Thoracic aorta endothelial cell (primary cell): ENCODE results near the gene SPIB. TPM values are rescaled to one million over a fixed set of nuclear protein-coding genes. Genes with fewer than 3 reads are reported as not detected.

Source experiments
- total RNA-seq: library from RNA; depleted of rRNA; stranded (reverse); fragments of >200 nt; gene quantifications from 2 replicates; pipeline ENCODE4 v1.2.3, GENCODE V29; 2012

Gene SPIB
- not detected in 2 replicates for total RNA-seq

DNA sequence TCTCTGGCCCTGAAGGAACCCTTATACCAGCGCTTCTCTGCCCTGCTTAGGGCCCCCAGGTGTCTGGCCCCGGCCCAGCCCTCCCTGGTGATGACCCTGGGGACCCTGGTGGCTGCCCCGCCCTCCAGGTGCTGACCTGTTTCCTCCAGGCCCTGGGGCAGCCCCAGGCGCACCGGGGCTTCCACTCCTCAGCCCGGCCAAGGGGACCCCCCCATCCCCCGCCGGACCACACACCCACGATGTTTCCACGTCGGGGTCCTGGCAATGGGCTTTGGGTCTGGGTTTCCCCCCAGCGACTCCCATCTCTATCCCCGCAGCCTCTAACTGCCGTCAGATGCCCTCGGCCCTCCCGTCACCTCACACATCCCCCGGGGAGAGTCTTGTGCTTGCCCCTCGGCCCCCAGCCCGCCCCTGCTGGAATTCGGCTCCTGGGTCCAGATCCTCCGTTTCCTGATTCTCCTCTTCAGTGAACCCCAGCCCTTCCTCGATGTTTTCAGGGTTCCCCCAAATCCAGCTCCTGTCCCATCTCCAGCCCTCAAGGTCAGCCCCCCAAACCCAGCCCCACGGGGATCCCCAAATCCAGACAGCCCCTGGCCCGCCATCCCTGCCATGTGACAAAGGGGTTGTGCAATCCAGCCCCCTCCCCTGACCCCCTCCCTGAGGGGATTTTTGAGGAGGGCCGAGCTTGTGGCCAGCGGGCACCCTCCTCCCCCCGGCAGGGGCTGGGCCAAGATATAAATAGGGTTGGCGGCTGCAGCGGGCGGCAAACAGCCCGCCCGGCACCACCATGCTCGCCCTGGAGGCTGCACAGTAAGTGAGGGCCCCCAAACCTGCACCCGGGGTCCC is at the start of gene SPIB:
SPIB (plus strand) TSS at position 763 of the 846 bp plus-strand sequence; CDS start at position 788, 25 bp downstream.

DNA sequence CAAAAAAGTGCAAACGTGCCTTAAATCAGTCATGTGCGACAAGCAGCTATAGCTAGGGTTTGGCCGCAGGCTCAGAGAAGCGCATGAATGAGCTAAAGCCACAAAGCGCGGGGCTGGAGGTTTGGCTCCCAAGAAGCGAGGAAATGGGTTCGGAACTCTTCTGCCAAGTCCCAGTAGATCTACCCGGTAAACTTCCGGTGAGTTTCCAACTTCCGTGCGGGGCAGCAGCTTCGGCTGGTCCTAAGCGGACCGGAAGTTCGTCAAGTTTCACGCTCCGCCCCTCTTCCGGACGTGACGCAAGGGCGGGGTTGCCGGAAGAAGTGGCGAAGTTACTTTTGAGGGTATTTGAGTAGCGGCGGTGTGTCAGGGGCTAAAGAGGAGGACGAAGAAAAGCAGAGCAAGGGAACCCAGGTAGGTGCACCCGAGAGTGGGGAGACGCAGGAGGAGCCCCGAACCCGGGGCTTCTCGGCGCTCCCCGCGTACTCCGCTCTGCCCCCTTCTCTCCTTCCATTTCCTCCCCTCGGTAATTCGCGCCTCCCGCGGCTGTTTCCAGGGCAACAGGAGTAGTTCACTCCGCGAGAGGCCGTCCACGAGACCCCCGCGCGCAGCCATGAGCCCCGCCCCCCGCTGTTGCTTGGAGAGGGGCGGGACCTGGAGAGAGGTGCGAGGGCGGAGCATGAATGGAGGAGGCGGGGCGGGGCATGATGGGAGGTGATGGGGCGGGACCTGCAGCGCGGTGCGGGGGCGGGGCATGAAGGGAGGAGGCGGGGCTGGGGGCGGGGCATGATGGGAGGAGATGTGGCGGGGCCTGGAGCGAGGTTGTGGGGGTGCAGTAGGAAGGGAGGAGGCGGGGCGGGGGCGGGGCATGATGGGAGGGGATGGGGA is 42.3 kb upstream of the SPIB start, which contains the start of gene NR1H2:
NR1H2 (plus strand) TSS at position 292 of the 885 bp plus-strand sequence. CDS start 1,149 bp downstream, outside the sequence.

DNA sequence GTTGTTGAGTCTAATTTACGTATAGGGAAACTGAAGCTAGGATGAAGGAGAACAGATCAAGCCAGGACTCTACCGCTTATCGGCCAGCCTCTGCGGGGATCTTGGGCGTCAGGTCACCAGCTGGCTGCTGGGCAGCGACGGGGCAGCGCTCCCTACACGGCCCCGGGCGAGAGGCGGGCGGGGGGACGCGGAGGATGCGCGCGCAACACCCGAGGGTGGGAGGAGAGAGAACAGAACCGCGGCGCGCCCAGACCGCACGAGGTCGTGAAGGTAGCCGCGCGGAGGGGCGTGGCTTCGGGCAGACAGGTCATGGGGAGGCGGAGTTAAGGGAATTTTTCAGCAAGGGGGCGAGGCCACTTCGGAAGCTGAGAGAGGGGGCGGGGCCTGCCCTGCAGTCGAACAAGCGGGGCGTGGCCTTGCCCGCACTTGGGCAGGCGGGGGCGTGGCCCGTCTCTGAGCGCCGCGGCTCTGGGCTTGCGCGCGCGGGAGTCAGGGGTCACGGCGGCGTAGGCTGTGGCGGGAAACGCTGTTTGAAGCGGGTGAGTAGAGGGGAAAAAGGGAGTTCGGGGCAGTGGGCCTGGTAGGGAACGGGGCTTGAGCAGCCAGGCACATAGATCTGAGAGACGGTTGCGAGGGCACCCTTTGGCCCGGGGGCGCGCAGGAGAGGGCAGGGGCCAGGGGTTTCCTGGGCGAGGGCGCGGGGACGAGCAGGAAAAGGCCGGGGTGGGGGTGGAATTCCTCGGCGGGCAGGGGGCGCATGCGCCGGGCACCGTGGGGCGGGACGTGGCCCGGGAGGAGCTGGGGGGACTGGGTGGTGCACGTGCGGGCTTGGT is 34.7 kb upstream of the SPIB start, which contains the start of gene POLD1:
POLD1 (plus strand) TSS at position 496 of the 833 bp plus-strand sequence. CDS start 14,505 bp downstream, outside the sequence.

DNA sequence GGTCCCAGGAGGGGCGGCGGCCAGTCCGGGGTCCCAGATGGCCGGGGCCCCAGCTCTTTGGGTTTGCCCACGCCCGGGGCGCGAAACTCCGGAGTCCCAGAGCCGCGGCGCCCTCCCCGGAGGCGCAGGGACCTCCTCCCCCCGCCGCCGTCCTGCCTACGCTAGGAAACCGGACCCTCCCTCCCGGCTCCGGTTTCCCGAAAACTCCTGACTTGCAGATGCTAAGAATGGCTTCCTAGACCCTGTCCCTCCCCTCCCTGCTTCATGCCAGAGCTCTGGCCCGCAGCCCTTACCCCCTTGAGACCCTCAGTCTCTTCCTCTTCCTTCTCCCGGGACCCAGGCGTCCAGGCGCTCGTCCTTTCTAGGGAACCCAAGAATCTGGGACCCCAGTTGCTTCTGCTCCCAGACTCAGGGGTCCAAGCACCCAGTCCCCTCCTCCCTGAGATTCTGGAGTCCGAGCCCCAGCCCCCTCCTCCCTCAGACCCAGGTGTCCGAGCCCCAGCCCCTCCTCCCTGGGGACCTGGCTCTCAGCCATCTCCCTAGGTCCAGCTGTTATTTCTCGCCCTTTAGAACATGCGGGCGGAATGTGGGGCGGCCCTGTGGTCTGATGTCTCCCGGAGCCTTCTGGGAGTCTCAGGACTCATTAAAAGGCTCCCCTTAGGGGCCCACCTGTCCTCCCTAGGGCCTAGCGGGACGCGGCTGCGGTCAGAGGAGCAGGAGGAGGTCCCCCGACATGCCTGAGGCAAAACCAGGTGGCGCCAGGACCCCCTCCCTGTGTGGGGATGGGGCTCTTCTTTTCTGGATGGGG is 13.7 kb downstream of the SPIB start, which contains the start of gene MYBPC2:
MYBPC2 (plus strand) TSS at position 672 of the 808 bp plus-strand sequence; CDS start at position 734, 62 bp downstream.

DNA sequence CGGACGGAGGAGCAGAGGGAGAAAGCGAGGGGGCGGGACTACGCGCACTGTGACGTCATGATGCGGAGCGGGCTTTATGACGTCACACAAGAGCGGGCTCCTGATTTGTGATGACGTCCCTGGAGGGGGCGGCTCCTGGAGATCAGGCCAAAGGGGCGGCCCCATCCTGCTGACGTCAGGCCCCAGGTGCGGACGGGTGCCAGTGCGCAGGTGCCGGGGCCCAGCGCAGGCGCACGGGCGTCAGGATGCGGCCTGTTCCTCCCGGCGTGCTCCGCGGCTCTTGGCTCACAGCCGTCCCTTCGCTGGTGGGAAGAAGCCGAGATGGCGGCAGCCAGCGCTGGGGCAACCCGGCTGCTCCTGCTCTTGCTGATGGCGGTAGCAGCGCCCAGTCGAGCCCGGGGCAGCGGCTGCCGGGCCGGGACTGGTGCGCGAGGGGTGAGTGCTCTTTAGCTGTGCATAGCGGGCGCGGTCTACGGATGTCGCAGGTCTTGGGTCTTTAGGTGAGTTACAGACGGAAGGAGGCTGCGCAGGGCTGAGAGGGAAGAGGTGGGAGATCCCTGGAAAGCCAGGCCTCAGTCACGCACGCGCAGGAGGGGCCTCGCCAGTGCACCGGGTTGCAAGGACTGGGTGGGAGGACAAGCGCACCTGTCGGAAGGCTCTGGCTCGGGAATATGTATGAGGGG is 57.6 kb downstream of the SPIB start, which contains the start of the genes EMC10 and GARIN5A:
EMC10 (plus strand) TSS at position 284 of the 683 bp plus-strand sequence; CDS start at position 322, 38 bp downstream.
GARIN5A (minus strand) TSS at position 625 of the 683 bp plus-strand sequence; CDS start at position 165, 460 bp downstream.

Other genes starting within 250 kb of the SPIB start
- not detected in 2 replicates for gene MYH14, start 215.3 kb upstream of the SPIB start, total RNA-seq
- gene KCNC3, start 89.6 kb upstream of the SPIB start, total RNA-seq: under 0.01 and 0.07 TPM in 2 replicates
- not detected in 2 replicates for gene NAPSA, start 53.3 kb upstream of the SPIB start, total RNA-seq
- 38.3 and 44.9 TPM in 2 replicates for gene NR1H2, start 42.5 kb upstream of the SPIB start, total RNA-seq
- 38.3 and 58.6 TPM in 2 replicates for gene POLD1, start 34.6 kb upstream of the SPIB start, total RNA-seq
- gene MYBPC2, start 14.0 kb downstream of the SPIB start, total RNA-seq: not detected in 2 replicates
- 36.2 and 38.3 TPM in 2 replicates for gene EMC10, start 57.6 kb downstream of the SPIB start, total RNA-seq
- not detected in 2 replicates for gene GARIN5A, start 57.9 kb downstream of the SPIB start, total RNA-seq
- 11.0 and 14.4 TPM in 2 replicates for gene JOSD2, start 92.3 kb downstream of the SPIB start, total RNA-seq
- gene ASPDH, start 95.0 kb downstream of the SPIB start, total RNA-seq: not detected in 2 replicates
- under 0.01 and 0.07 TPM in 2 replicates for gene LRRC4B, start 149.5 kb downstream of the SPIB start, total RNA-seq
- gene SYT3, start 220.9 kb downstream of the SPIB start, total RNA-seq: 0.13 TPM in 1 of 2 replicates, not detected in the other
- gene C19orf81, start 230.5 kb downstream of the SPIB start, total RNA-seq: 0.40 TPM in 1 of 2 replicates, not detected in the other